Measurements from ENCODE around the gene ASNSD1. TPM values are rescaled to one million over a fixed set of nuclear protein-coding genes. Genes with fewer than 3 reads are reported as not detected.
A peak's percentile ranks its signal among the peaks of the same experiment; 100 is the strongest.
"Not testable (repeated sequence)": the region's sequence is repeated elsewhere in the genome, so short reads cannot be mapped to it uniquely, and the experiment has no call there.

Gene ASNSD1
- total RNA-seq, 1 donor from 2014 or later: 27.7 TPM

DNA sequence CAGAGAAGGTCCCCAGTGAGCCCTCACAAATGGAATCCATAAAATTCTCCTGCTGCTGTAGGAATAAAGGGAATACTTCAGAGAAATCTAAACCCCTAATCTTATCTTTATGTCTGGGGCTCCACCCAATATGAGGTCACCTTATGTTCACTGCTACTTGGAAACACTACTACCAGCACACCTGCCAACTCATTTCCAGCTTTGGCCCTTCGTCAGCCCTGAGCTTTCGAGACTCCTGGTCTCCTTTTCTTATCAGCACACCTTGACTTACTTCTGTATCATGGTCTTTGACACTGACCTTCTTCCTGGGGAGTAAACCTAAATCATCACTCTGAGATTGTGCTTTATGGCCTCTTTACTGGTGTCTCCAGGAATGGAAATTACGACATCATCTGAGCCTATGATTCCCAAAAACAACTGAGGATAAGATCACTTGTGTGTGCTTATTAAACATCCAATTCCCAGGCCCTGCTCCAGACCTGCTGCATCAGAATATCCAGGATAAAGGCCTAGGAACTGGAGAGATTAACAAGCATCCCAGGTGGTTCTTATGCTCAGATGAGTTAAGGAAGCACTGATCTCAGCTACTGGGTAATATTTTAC lies 22.2 kb upstream of the ASNSD1 start:
- intact Hi-C loops (cut with DNase I): no loop called here
- no peak for DNase-seq (ENCODE audit: low spot score)

DNA sequence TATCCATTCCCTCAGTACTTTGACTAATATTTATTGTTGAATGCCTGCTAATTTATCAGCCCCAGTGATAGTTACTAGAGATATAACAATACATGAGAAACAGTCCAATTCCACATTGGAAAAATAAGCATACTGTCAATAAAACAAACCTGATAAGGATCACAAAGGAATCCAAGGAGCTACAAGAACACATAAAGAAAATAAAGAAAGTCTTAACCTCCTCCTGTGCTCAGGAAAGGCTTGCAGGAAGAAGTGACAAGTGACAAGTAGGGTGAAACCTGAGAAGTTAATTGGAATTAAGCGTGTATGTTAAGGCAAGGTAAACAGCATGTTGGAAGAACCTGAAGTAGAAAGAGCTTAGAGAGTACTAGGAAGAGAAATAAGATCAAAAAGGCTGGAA lies 20.3 kb upstream of the ASNSD1 start:
- intact Hi-C loops (cut with DNase I): no loop called here
- no peak for DNase-seq (ENCODE audit: low spot score)

- DNase-seq (ENCODE audit: low spot score): no peak
- intact Hi-C loops (cut with DNase I): no loop called here
These were observed 19.7 kb upstream of the ASNSD1 start for GRCh38 chr2:189641590-189641989.

- intact Hi-C loops (cut with DNase I): no loop called here
- no peak for DNase-seq (ENCODE audit: low spot score)
These were observed 14.7 kb upstream of the ASNSD1 start for GRCh38 chr2:189646521-189646920.

- intact Hi-C loops (cut with DNase I): no loop called here
- no peak for DNase-seq (ENCODE audit: low spot score)
These were observed 12.3 kb upstream of the ASNSD1 start for GRCh38 chr2:189648846-189649509.

DNA sequence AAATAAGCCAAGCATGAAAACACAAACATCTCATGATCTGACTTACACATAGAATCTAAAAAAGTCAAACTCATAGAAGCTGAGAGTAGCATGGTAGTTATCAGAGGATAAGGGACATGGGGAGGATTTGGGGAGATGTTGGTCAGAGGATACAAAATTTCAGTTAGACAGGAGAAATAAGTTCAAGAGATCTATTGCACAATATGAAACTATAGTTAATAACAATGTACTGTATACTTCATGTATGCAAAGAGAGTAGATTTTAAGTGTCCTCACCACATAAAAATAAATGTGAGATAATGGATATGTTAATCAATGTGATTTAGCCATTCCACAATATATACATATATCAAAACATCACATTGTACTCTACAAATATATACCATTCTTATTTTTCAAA lies 10.0 kb upstream of the ASNSD1 start:
- no peak for DNase-seq (ENCODE audit: low spot score)
- intact Hi-C loops (cut with DNase I): no loop called here

- intact Hi-C loops (cut with DNase I); DNase-seq (ENCODE audit: low spot score): not testable (repeated sequence)
These were observed 7.8 kb upstream of the ASNSD1 start for GRCh38 chr2:189653464-189653863.

DNA sequence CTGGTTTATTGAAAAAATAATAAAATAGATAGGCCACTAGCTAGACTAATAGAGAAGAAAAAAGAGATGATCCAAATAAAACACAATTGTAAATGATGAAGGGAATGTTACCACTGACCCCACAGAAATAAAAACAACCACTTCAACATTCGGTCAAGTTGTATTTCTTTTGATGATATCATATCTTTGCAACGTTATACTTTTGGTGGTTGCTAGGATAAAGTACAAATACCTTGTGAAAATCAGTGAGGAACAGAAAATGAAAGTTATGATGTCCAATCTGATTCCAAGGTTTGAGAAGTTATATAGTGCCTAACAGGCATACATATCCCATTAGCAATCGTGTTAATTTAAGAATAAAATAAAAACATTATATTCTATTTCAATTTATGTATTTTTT lies 6.6 kb upstream of the ASNSD1 start:
- intact Hi-C loops (cut with DNase I): no loop called here
- no peak for DNase-seq (ENCODE audit: low spot score)

DNA sequence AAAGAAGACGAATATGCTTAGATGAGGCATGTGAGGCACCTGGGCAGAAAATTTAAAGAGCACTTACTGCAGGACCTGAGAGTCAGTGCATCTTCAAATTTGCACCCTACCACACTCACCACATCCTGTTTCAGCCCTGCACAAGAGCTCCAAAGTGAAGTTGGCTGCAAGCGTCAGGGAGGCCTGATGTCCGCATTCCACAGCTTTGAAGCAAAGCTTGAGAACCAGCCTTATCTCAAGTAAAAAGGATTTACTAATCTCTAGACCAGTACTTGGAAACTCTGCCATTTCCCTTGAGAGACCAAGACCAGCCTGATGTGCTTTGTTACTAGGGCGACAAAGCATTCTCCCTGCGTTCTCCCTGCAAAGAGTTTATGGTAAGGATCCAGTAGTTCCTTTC lies 3.4 kb upstream of the ASNSD1 start:
- DNase-seq (ENCODE audit: low spot score): no peak
- intact Hi-C loops (cut with DNase I): no loop called here

- intact Hi-C loops (cut with DNase I): no loop called here
These were observed 2.7 kb upstream of the ASNSD1 start for GRCh38 chr2:189658306-189659212.

DNA sequence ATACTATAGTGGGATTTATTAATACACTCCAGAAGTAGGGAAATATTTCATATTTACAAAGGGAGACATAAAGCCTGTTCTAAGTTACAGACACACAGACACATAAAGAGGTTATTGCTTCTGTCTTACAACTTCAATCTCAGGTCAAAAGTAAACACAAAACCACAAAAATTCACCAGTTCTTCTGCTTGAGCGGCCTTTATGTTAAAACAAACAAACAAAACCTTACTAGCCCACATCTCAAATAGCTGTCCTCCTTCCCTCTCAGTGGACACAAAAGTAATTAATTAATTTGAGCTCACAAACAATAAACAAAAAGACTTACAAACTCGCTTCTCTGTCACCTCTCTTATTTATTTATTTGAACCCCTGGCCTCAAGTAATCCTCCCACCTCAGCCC lies 1.5 kb upstream of the ASNSD1 start:
- intact Hi-C loops (cut with DNase I): loop anchor here (5.0 kb wide), 1 partner anchor 82 kb away; no protein-coding TSS in a partner anchor
- no peak for DNase-seq (ENCODE audit: low spot score)

More at GRCh38 chr2:189658306-189659212, 2.7 kb upstream of the ASNSD1 start:
- peak; percentile 78 for DNase-seq (ENCODE audit: low spot score)

DNA sequence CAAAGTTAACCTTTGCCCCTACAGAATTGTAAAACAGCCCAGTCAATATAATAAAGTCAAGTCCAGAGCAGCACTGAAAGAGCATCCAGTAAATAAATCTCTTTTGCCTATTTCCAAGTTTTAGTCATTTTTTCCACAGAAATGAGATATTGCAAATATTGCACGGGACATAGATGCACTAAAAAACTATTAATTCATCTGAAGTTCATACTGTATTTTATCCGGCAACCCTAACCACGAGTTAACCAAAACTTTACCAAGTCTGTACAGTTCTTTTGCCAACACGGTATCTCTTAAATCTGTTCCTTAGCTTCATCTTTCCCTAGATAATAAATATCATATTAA lies 484 bp upstream of the ASNSD1 start:
- DNase-seq (ENCODE audit: low spot score): no peak
- intact Hi-C loops (cut with DNase I): loop anchor here (1.0 to 5.0 kb wide), 3 partner anchors 14 to 83 kb away; partner anchors contain the start of gene ANKAR

GRCh38 chr2:189661957-189662321 lies 680 bp downstream of the ASNSD1 start:
- DNase-seq (ENCODE audit: low spot score): no peak
- intact Hi-C loops (cut with DNase I): loop anchor here (1.0 to 5.0 kb wide), 3 partner anchors 12 to 85 kb away; partner anchors contain the start of gene ANKAR

DNA sequence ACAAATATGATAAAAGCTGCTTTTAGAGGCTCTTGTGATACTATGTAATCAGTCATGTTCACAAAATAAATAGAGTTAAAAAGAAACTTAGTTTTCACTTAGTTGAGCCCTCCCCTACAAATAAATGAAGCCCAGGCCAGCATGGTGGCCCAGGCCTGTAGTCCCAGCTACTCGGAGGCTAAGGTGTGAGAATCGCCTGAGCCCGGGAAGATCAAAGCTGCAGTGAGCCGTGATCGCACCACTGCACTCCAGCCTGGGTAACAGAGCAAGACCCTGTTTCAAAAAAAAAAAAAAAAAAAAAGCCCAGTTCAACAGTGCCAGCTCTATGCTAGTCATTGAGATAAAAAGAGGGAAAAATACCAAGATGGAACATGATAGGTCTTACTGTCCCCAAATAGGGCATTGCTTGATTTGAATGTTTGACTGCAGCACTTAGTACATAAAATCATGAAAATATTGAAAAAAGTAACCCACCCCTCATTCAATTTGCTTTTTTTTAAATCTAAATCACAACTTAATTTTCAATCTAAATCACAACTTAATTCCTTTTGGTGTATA lies 1.5 kb downstream of the ASNSD1 start:
- DNase-seq (ENCODE audit: low spot score): no peak
- intact Hi-C loops (cut with DNase I): loop anchor here (5.0 kb wide), 1 partner anchor 85 kb away; no protein-coding TSS in a partner anchor

GRCh38 chr2:189663319-189663718 lies 2.1 kb downstream of the ASNSD1 start:
- not testable (repeated sequence) for DNase-seq (ENCODE audit: low spot score)
- intact Hi-C loops (cut with DNase I): loop anchor here (5.0 kb wide), 1 partner anchor 86 kb away; no protein-coding TSS in a partner anchor

- intact Hi-C loops (cut with DNase I): no loop called here
- DNase-seq (ENCODE audit: low spot score): no peak
These were observed 8.7 kb downstream of the ASNSD1 start for GRCh38 chr2:189669913-189670312.

DNA sequence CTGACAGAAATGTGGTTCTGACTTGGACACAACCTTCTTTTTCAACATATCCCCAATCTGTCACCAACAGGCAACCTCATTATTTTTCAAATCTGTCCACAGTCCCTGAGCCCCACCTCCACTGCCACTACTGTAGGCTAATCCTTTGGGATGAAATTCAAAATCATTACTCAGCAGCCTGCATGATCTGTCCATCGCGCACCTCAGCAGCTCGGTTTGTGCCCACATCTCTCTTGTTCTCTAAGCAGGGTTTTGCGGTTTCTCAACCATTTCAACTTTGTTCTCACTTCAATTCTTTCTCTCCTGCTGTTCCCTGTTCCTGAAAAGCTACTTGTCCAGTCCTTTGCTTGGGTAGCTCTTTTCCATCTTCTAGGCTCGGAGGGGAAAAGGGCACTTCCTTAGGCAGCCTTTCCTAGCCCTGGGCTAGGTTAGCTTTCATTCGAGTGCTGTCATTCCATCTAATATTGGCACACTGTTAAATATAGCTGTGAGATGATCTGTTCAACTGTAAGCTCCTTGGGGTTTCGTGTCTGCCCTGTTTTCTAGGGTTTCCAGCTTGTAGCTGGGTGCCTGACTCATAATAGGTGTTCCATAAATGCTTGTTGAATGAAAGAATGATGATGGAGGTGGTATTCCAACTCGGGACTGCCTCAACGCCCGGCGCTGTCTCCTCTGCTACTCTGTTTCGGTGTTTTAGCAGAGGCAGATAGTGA lies 12.6 kb downstream of the ASNSD1 start:
- DNase-seq (ENCODE audit: low spot score): no peak
- intact Hi-C loops (cut with DNase I): loop anchor here (1.0 to 2.0 kb wide), 3 partner anchors 13 to 89 kb away; partner anchors contain the start of genes ASNSD1 and OSGEPL1

DNA sequence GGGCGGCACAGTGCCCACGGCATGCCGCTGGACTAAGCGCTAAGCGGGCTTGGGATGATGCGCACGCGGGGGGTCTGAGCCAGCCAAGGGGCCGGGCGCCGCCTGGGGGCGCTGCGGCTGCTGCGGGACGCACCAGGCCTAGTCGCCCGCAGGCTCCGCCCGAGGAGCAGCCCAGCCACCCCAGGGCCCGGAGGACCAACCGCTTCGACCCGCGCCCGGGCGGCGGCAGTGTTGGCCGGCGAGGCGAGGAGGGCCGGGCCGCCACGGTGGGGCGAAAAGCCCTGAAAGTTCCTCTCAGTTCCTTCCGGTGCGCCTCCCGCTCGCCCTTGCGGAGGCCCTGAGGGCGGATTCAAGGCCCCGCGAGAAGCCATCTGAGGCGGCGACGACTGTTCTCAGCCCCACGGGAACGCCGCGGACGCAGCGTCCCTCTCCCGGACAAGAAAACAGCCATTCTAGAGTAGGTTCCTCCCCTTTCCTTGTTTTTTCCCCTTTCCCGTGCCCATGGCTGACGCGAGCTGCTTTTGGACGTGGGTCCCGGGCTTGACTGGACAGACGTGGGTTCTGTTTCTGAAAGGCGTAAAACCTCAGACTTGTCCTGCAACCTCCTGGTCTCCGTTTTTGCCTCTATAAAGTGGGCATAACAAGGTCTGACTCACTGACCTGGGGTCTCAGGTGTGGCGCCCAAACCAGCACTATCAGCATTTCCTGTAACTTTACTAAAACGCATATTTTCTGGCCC lies 13.3 kb downstream of the ASNSD1 start, which contains the start of gene ANKAR:
Gene ANKAR, plus strand, starts transcription at position 297 of the 739 bp plus-strand sequence. CDS start 1,821 bp downstream, outside the sequence.
- DNase-seq (ENCODE audit: low spot score): peak; percentile 94
- intact Hi-C loops (cut with DNase I): loop anchor here (1.0 to 2.0 kb wide), 3 partner anchors 13 to 88 kb away; partner anchors contain the start of genes ASNSD1 and OSGEPL1

All from cardiac septum (tissue), 1 donor.